Sigmoid colon (tissue), 4 donors: ENCODE results near the gene ARHGAP45.
A peak's percentile ranks its signal among the peaks of the same experiment; 100 is the strongest.

Experiments used
- CTCF ChIP-seq, 4 experiments: fragments of 450-650 bp in 3 of 4; fragments of 200-600 bp in 1 of 4; IDR thresholded peaks; one replicate each; pipeline ENCODE4 v1.5.1; 2016 to 2019; ENCODE audit warnings: antibody characterized with exemption in 4 of 4, mild to moderate bottlenecking in 3 of 4, moderate library complexity in 2 of 4
- EP300 ChIP-seq, 4 donors: sonication (generic); formaldehyde crosslinking; IDR thresholded peaks; one replicate each; pipeline ENCODE4 v1.6.1; 2017; ENCODE audit warnings: antibody characterized with exemption in 4 of 4
- POLR2A ChIP-seq, 2 donors: fragments of 450-650 bp; IDR thresholded peaks; one replicate each; pipeline ENCODE4 v1.6.1; 2016; ENCODE audit warnings: antibody characterized with exemption in 2 of 2, mild to moderate bottlenecking in 2 of 2, moderate library complexity in 2 of 2
- POLR2AphosphoS5 ChIP-seq, 4 donors: sonication (generic); formaldehyde crosslinking; IDR thresholded peaks; one replicate each; pipeline ENCODE4 v1.6.1; 2017; ENCODE audit warnings: antibody characterized with exemption in 4 of 4

GRCh38 chr19:1105008-1105872, 38.3 kb downstream of the ARHGAP45 start:
- no peak for TF ChIP-seq CTCF (IDR thresholded peaks at IDR 0.05)
- no peak for TF ChIP-seq POLR2A (IDR thresholded peaks at IDR 0.05)
- TF ChIP-seq EP300 (IDR thresholded peaks at IDR 0.05): no peak
- TF ChIP-seq POLR2AphosphoS5 (IDR thresholded peaks at IDR 0.05): peak; percentile 27 to 71 (median 48)
